ENCODE results near the gene LY86. TPM values are rescaled to one million over a fixed set of nuclear protein-coding genes. Genes with fewer than 3 reads are reported as not detected.

The LY86 gene
- total RNA-seq, 1 donor from 2014 or later: not detected

DNA sequence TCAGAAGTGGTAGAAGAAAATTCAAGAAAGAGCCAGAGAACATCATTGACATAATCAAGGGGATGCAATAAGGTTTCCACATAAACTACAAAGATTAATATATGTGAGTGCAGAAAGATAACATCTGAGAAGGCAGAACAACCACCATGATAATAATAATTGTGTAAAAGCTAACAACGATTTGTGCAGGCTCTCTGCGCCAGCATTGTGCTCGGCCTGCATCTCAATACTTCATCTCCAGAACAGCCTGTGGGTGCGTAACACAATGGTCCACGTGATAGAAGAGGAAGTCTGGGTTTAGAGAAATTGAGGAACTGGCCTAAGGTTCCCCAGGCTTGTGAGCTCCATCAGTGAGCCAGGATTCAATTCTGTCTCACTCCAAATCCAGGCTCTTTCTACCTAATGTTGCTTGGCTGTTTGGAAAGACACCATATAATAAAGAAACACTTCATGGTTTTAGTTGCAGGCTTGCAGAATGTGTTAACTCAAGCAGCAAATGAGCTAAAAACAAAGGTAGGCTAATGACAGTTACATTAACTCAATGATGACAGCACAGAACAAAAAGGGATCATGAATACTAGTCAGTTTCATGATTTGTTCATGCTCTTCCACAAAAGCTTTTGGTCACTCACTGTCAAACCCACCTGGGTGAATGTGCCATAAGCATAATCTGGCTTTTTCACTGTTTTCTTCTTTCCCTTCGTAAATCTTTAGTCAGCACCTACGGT is 71.2 kb downstream of the LY86 start:
- TF ChIP-seq, protein P1, sequence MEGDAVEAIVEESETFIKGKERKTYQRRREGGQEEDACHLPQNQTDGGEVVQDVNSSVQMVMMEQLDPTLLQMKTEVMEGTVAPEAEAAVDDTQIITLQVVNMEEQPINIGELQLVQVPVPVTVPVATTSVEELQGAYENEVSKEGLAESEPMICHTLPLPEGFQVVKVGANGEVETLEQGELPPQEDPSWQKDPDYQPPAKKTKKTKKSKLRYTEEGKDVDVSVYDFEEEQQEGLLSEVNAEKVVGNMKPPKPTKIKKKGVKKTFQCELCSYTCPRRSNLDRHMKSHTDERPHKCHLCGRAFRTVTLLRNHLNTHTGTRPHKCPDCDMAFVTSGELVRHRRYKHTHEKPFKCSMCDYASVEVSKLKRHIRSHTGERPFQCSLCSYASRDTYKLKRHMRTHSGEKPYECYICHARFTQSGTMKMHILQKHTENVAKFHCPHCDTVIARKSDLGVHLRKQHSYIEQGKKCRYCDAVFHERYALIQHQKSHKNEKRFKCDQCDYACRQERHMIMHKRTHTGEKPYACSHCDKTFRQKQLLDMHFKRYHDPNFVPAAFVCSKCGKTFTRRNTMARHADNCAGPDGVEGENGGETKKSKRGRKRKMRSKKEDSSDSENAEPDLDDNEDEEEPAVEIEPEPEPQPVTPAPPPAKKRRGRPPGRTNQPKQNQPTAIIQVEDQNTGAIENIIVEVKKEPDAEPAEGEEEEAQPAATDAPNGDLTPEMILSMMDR (IDR thresholded peaks at IDR 0.05): no peak
- H3K9me3 Mint-ChIP-seq (ENCODE audit: low read depth): peaks cover 4% of the 10 kb centered on the region
- H3K4me1 Mint-ChIP-seq (ENCODE audit: low read depth): peaks cover 18% of the 10 kb centered on the region
- H3K4me3 Mint-ChIP-seq (ENCODE audit: unreplicated experiment): no peak overlapping the region
- H3K27ac Mint-ChIP-seq (ENCODE audit: unreplicated experiment): no peak overlapping the region
- no peak for DNase-seq (ENCODE audit: low spot score)
- no peaks in the 10 kb centered on the region for H3K36me3 Mint-ChIP-seq (ENCODE audit: low read depth)
- H3K27me3 Mint-ChIP-seq (ENCODE audit: low read depth): peaks cover 6% of the 10 kb centered on the region

DNA sequence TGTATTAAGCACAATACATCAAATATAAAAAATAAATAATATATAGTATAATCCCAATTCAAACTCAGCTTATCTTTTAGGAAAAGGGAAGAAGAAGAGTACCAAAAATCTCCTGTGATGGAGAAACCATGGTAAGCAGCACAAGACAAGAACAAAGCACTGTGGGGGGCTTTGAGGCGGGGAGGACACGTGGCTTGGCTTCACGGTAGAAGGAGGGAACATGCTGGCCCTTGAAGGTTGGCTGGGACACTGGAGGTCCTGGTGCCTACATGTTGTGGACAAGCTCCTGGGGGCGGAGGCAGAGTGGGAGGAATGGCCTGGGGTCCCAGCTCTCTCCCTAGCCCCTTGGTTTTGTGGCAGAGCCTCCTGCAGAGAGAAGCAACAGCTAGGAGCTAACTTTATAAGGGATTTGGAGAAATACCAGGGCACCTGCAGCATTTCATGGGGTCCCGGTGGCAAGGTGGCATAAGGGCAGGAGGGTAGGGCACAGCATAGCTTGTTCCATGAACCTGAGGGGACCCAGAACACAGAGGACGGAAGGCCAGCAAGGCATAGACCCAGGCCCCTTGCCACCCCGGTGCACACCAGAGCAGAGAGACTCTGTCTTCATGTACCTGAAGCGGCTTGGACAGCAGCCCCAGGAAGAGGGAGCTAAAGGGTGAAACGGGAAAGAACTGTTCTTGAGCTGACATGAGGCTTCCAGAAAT is 72.0 kb downstream of the LY86 start:
- H3K9me3 Mint-ChIP-seq (ENCODE audit: low read depth): no peaks in the 10 kb centered on the region

DNA sequence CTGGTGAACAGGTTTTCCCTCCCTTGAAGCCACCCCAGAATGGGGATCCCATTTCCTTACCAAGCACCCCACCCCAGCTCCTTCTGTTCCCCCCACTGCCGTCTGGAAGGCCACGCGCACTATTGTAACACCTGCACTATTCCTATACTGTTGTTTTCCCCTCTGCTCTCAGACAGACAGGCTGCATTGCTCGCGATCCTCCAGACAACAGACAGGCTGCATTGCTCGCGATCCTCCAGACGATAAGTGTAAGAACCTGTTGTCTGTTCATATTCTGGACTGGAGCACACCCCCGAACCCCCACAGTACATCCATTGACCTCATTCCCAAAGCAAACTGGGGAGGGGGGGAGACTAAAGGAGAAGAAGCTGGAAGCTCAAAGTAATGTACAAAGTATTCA is 72.7 kb downstream of the LY86 start:
- H3K4me1 Mint-ChIP-seq (ENCODE audit: low read depth): peaks cover 4% of the 10 kb centered on the region
- no peaks in the 10 kb centered on the region for H3K9me3 Mint-ChIP-seq (ENCODE audit: low read depth)
- TF ChIP-seq, protein P1 (IDR thresholded peaks at IDR 0.05): no peak
- no peaks in the 10 kb centered on the region for H3K36me3 Mint-ChIP-seq (ENCODE audit: low read depth)
- H3K27me3 Mint-ChIP-seq (ENCODE audit: low read depth): peaks cover 9% of the 10 kb centered on the region
- DNase-seq (ENCODE audit: low spot score): no peak
- H3K27ac Mint-ChIP-seq (ENCODE audit: unreplicated experiment): no peak overlapping the region
- no peak overlapping the region for H3K4me3 Mint-ChIP-seq (ENCODE audit: unreplicated experiment)

More for the DNA sequence above, 72.0 kb downstream of the LY86 start:
- DNase-seq (ENCODE audit: low spot score): no peak
- H3K4me1 Mint-ChIP-seq (ENCODE audit: low read depth): peaks cover 11% of the 10 kb centered on the region
- TF ChIP-seq, protein P1 (IDR thresholded peaks at IDR 0.05): no peak
- H3K27me3 Mint-ChIP-seq (ENCODE audit: low read depth): peaks cover 7% of the 10 kb centered on the region
- no peaks in the 10 kb centered on the region for H3K36me3 Mint-ChIP-seq (ENCODE audit: low read depth)
- no peak overlapping the region for H3K4me3 Mint-ChIP-seq (ENCODE audit: unreplicated experiment)
- H3K27ac Mint-ChIP-seq (ENCODE audit: unreplicated experiment): no peak overlapping the region

DNA sequence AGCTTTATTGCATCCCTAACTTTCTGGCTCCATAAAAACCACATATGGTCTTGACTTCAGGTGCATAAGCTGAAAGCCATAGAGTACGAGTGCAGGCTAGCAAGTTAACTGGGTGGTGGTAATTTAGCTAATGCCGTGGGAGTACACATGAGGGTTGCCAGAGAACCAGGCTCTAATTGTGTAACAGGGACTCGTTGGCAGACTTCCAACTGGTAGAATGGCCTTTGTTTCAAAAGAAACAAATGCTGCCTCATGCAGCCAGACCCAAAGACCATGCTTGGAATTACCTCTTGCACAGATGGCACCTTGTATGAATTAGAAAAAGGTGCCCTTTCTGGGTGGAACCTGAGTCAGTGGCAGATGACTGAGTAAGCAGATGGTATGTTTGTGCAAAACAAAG is 73.2 kb downstream of the LY86 start:
- no peaks in the 10 kb centered on the region for H3K4me1 Mint-ChIP-seq (ENCODE audit: low read depth)
- H3K27ac Mint-ChIP-seq (ENCODE audit: unreplicated experiment): no peak overlapping the region
- DNase-seq (ENCODE audit: low spot score): no peak
- H3K9me3 Mint-ChIP-seq (ENCODE audit: low read depth): no peaks in the 10 kb centered on the region
- H3K4me3 Mint-ChIP-seq (ENCODE audit: unreplicated experiment): no peak overlapping the region
- TF ChIP-seq, protein P1 (IDR thresholded peaks at IDR 0.05): no peak
- no peaks in the 10 kb centered on the region for H3K36me3 Mint-ChIP-seq (ENCODE audit: low read depth)
- H3K27me3 Mint-ChIP-seq (ENCODE audit: low read depth): peaks cover 9% of the 10 kb centered on the region

DNA sequence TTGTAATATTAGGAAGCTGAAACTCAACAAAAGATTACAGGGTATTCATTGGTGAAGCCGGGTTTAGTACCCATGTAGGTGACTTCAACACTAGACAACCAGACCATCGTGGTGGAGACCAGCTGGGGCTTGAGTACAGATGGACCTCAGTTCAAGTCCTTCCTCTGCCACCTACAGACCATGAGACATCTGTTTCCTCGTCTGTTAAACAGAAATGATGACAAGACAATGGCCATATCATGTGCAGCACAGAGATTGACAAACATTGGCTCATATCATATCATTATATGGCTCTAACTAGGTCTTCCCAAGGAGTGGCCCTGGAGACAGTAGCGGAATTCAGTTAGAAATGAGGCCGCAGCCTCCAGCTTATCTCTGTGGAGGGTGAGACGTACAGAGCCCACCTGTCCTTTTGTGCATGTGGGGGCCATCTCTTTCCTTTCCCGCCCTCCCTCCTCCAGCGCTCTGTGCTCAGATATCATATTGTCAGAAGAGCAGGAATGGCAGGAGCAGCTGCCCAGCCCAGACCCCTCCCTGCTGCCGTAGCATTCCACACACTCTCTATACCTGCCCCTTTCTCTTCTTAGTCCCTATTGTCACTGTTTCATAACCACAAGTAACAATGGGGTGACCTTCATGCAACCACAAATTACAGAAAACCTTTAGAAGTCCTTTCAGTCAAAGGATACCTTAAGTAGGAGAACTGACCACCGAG is 75.1 kb downstream of the LY86 start:
- TF ChIP-seq, protein P1 (IDR thresholded peaks at IDR 0.05): no peak
- no peak overlapping the region for H3K27ac Mint-ChIP-seq (ENCODE audit: unreplicated experiment)
- no peak overlapping the region for H3K4me3 Mint-ChIP-seq (ENCODE audit: unreplicated experiment)
- no peaks in the 10 kb centered on the region for H3K9me3 Mint-ChIP-seq (ENCODE audit: low read depth)
- H3K4me1 Mint-ChIP-seq (ENCODE audit: low read depth): no peaks in the 10 kb centered on the region
- H3K27me3 Mint-ChIP-seq (ENCODE audit: low read depth): peaks cover 9% of the 10 kb centered on the region
- no peak for DNase-seq (ENCODE audit: low spot score)
- H3K36me3 Mint-ChIP-seq (ENCODE audit: low read depth): no peaks in the 10 kb centered on the region
